Neuronal stem cell (in vitro differentiated cells): ENCODE data around the gene KAZN.

ENCODE experiments used
- DNase-seq: peaks from one replicate; pipeline ENCODE4 v3.0.0-alpha.2; 2013; ENCODE audit warnings: low spot score
- H2AFZ ChIP-seq: one replicate; pipeline ENCODE4 v1.6.1; 2013; ENCODE audit warnings: mild to moderate bottlenecking, low read length, inconsistent platforms
- H2AK5ac ChIP-seq: 2 replicates; pipeline ENCODE4 v1.6.1; 2013; ENCODE audit warnings: low read depth, mild to moderate bottlenecking, inconsistent platforms, low read length, moderate library complexity, mixed read lengths
- H2BK120ac ChIP-seq: 2 replicates; pipeline ENCODE4 v1.6.1; 2013; ENCODE audit warnings: low read depth, mild to moderate bottlenecking, inconsistent platforms, low read length, moderate library complexity, mixed read lengths
- H2BK12ac ChIP-seq: one replicate; pipeline ENCODE4 v1.6.1; 2013; ENCODE audit warnings: low read length, inconsistent platforms
- H2BK15ac ChIP-seq: 2 replicates; pipeline ENCODE4 v1.6.1; 2013; ENCODE audit warnings: mild to moderate bottlenecking, low read length, inconsistent platforms, mixed read lengths
- H2BK5ac ChIP-seq: one replicate; pipeline ENCODE4 v1.6.1; 2013; ENCODE audit warnings: inconsistent platforms, mild to moderate bottlenecking, low read length, moderate library complexity
- H3K14ac ChIP-seq: one replicate; pipeline ENCODE4 v1.6.1; 2013; ENCODE audit warnings: low read length, inconsistent platforms
- H3K18ac ChIP-seq: 2 replicates; pipeline ENCODE4 v1.6.1; 2013; ENCODE audit warnings: low read length, inconsistent platforms
- H3K23ac ChIP-seq: 2 replicates; pipeline ENCODE4 v1.6.1; 2013; ENCODE audit warnings: low read depth, mild to moderate bottlenecking, mixed read lengths, low read length, inconsistent platforms; ENCODE audit not compliant: poor library complexity
- H3K27ac ChIP-seq: replicated peaks from 3 replicates; pipeline ENCODE4 v1.5.1; 2013; ENCODE audit warnings: low read length, inconsistent platforms
- H3K27me3 ChIP-seq, 3 experiments: 2 replicates each; pipeline ENCODE4 v1.6.1; 2013; ENCODE audit warnings: low read length in 3 of 3, mild to moderate bottlenecking in 2 of 3, inconsistent platforms in 1 of 3, low read depth in 1 of 3, mixed read lengths in 1 of 3, moderate library complexity in 1 of 3; ENCODE audit not compliant: control insufficient read depth in 3 of 3, insufficient read depth in 3 of 3
- H3K36me3 ChIP-seq, 2 donors: replicated peaks in 1 of 2; 2 replicates each; pipeline ENCODE4 v1.6.1; 2013; ENCODE audit warnings: low read length in 2 of 2; ENCODE audit not compliant: control insufficient read depth in 2 of 2, insufficient read depth in 2 of 2
- H3K4ac ChIP-seq: 2 replicates; pipeline ENCODE4 v1.6.1; 2013; ENCODE audit warnings: inconsistent platforms, mild to moderate bottlenecking, low read length, moderate library complexity
- H3K4me1 ChIP-seq, 2 donors: 1 replicate in 1 of 2; 2 replicates in 1 of 2; pipeline ENCODE4 v1.6.1; 2013; ENCODE audit warnings: low read length in 2 of 2, low read depth in 1 of 2; ENCODE audit not compliant: control insufficient read depth in 2 of 2, insufficient read depth in 1 of 2
- H3K4me2 ChIP-seq: one replicate; pipeline ENCODE4 v1.6.1; 2013; ENCODE audit warnings: mild to moderate bottlenecking, low read length, inconsistent platforms; ENCODE audit not compliant: insufficient read depth, poor library complexity, severe bottlenecking
- H3K4me3 ChIP-seq, 2 donors: 2 replicates each; pipeline ENCODE4 v1.5.1; 2013; ENCODE audit warnings: low read length in 2 of 2, mild to moderate bottlenecking in 2 of 2, inconsistent platforms in 1 of 2, moderate library complexity in 1 of 2
- H3K79me1 ChIP-seq: one replicate; pipeline ENCODE4 v1.6.1; 2013; ENCODE audit warnings: low read depth, mild to moderate bottlenecking, inconsistent platforms, low read length, moderate library complexity
- H3K9ac ChIP-seq: one replicate; pipeline ENCODE4 v1.6.1; 2013; ENCODE audit warnings: mild to moderate bottlenecking, low read depth, low read length, inconsistent platforms; ENCODE audit not compliant: poor library complexity
- H3K9me3 ChIP-seq, 2 donors: replicated peaks in 1 of 2; 2 replicates each; pipeline versions ENCODE3 to v1.6.1; 2013; ENCODE audit warnings: low read length in 2 of 2, mild to moderate bottlenecking in 2 of 2, inconsistent platforms in 1 of 2, low read depth in 1 of 2, mixed read lengths in 1 of 2, moderate library complexity in 1 of 2; ENCODE audit not compliant: control insufficient read depth in 2 of 2, insufficient read depth in 1 of 2
- H4K8ac ChIP-seq: one replicate; pipeline ENCODE4 v1.6.1; 2013; ENCODE audit warnings: low read depth, mild to moderate bottlenecking, inconsistent platforms, low read length, moderate library complexity
- H4K91ac ChIP-seq: one replicate; pipeline ENCODE4 v1.6.1; 2013; ENCODE audit warnings: low read length, low read depth, mild to moderate bottlenecking, inconsistent platforms; ENCODE audit not compliant: poor library complexity
- WGBS, 2 donors: extraction: QIAGEN DNeasy Blood & Tissue Kit; methylation state at CpG; one replicate each; pipeline ENCODE4 v1.1.7; 2013; ENCODE audit warnings: missing lambda C conversion rate in 2 of 2, mixed read lengths in 1 of 2; ENCODE audit not compliant: insufficient read length in 2 of 2, insufficient replicate concordance in 1 of 2; ENCODE audit errors: extremely low coverage in 2 of 2; 5-methylcytosine and 5-hydroxymethylcytosine counted together

The KAZN gene

GRCh38 chr1:14999441-14999840, 401.0 kb downstream of the KAZN start:
- no peak overlapping the region for H3K4me3 ChIP-seq
- H3K27me3 ChIP-seq, result no peaks in the 10 kb centered on the region
- no peak overlapping the region for H3K4ac ChIP-seq
- no peaks in the 10 kb centered on the region for H3K9me3 ChIP-seq
- H3K18ac ChIP-seq, result no peak overlapping the region
- no peak overlapping the region for H3K23ac ChIP-seq
- H3K27ac ChIP-seq, result no peak overlapping the region
- H2BK5ac ChIP-seq, result no peak overlapping the region
- no peak overlapping the region for H3K4me2 ChIP-seq
- peak overlapping the region; percentile 17 for H2BK12ac ChIP-seq
- H2BK120ac ChIP-seq, result no peak overlapping the region
- no CpG with 5 or more reads among the region's 10 CpGs for WGBS, 2 donors
- H3K36me3 ChIP-seq, result peaks cover 0 to 10% of the 10 kb centered on the region in 2 donors
- H2AK5ac ChIP-seq, result no peak overlapping the region
- no peak overlapping the region for H3K14ac ChIP-seq
- H2BK15ac ChIP-seq, result no peak overlapping the region
- H4K91ac ChIP-seq, result no peak overlapping the region
- H3K9ac ChIP-seq, result peak overlapping the region; percentile 17
- no peak overlapping the region for H4K8ac ChIP-seq
- peaks cover 2% of the 10 kb centered on the region for H3K79me1 ChIP-seq
- DNase-seq, result no peak
- H2AFZ ChIP-seq, result no peak overlapping the region
- peaks cover 16 to 17% of the 10 kb centered on the region in 2 donors for H3K4me1 ChIP-seq

GRCh38 chr1:15000030-15000429, 401.5 kb downstream of the KAZN start:
- Histone ChIP-seq H4K91ac (no peak overlapping the region), H3K18ac (no peak overlapping the region), H4K8ac (no peak overlapping the region), H3K36me3 (peaks cover 0 to 14% of the 10 kb centered on the region in 2 donors), H3K9ac (no peak overlapping the region), H3K4me3 (no peak overlapping the region), H3K9me3 (no peaks in the 10 kb centered on the region), H2BK120ac (no peak overlapping the region), H3K79me1 (peaks cover 2% of the 10 kb centered on the region), H3K4me2 (no peak overlapping the region), H2BK5ac (no peak overlapping the region), H2AK5ac (no peak overlapping the region), H3K23ac (no peak overlapping the region), H2BK12ac (no peak overlapping the region), H2AFZ (no peak overlapping the region), H3K4me1 (peaks cover 15% of the 10 kb centered on the region in 2 donors), H3K4ac (no peak overlapping the region), H2BK15ac (no peak overlapping the region), H3K27me3 (no peaks in the 10 kb centered on the region), H3K14ac (no peak overlapping the region), H3K27ac (no peak overlapping the region)
- no peak for DNase-seq
- no CpG with 5 or more reads among the region's 4 CpGs for WGBS, 2 donors

GRCh38 chr1:15000671-15001070, 402.2 kb downstream of the KAZN start:
- H3K23ac ChIP-seq, result no peak overlapping the region
- no peak overlapping the region for H2BK5ac ChIP-seq
- no peak overlapping the region for H2BK12ac ChIP-seq
- WGBS, 2 donors, result no CpG with 5 or more reads among the region's 9 CpGs
- no peak overlapping the region for H3K4me2 ChIP-seq
- H3K14ac ChIP-seq, result no peak overlapping the region
- no peaks in the 10 kb centered on the region for H3K27me3 ChIP-seq
- H2BK15ac ChIP-seq, result no peak overlapping the region
- no peak overlapping the region for H3K4me3 ChIP-seq
- no peak overlapping the region for H2AFZ ChIP-seq
- peaks cover 0 to 16% of the 10 kb centered on the region in 2 donors for H3K36me3 ChIP-seq
- no peak overlapping the region for H4K91ac ChIP-seq
- H3K9ac ChIP-seq, result no peak overlapping the region
- H4K8ac ChIP-seq, result no peak overlapping the region
- no peak overlapping the region for H3K27ac ChIP-seq
- H3K9me3 ChIP-seq, result no peaks in the 10 kb centered on the region
- H3K4me1 ChIP-seq, result peaks cover 15% of the 10 kb centered on the region in 2 donors
- no peak overlapping the region for H3K4ac ChIP-seq
- no peak overlapping the region for H3K18ac ChIP-seq
- DNase-seq, result no peak
- H2AK5ac ChIP-seq, result no peak overlapping the region
- peaks cover 2% of the 10 kb centered on the region for H3K79me1 ChIP-seq
- H2BK120ac ChIP-seq, result no peak overlapping the region

GRCh38 chr1:15001317-15001915, 402.9 kb downstream of the KAZN start:
- peak overlapping the region; percentile 19 for H3K18ac ChIP-seq
- WGBS, 2 donors, result no CpG with 5 or more reads among the region's 12 CpGs
- H3K9me3 ChIP-seq, result no peaks in the 10 kb centered on the region

More at GRCh38 chr1:15001317-15001915, 402.9 kb downstream of the KAZN start:
- Histone ChIP-seq H2BK5ac (no peak overlapping the region), H3K27me3 (no peaks in the 10 kb centered on the region), H2BK12ac (no peak overlapping the region), H3K4me1 (peaks cover 7 to 9% of the 10 kb centered on the region in 2 donors), H2BK15ac (no peak overlapping the region), H3K79me1 (peaks cover 2% of the 10 kb centered on the region), H3K4me2 (no peak overlapping the region), H3K14ac (no peak overlapping the region), H4K8ac (no peak overlapping the region), H2AK5ac (no peak overlapping the region), H2BK120ac (no peak overlapping the region), H3K4me3 (no peak overlapping the region), H3K9ac (no peak overlapping the region), H2AFZ (no peak overlapping the region), H3K23ac (no peak overlapping the region), H4K91ac (no peak overlapping the region), H3K4ac (no peak overlapping the region), H3K27ac (no peak overlapping the region), H3K36me3 (peaks cover 0 to 16% of the 10 kb centered on the region in 2 donors)
- DNase-seq, result no peak
